Measurements from ENCODE around the gene EGFL8. TPM values are rescaled to one million over a fixed set of nuclear protein-coding genes. Genes with fewer than 3 reads are reported as not detected.

EGFL8 gene
- total RNA-seq, 1 experiment from 2014 or later, result 18.8 TPM

DNA sequence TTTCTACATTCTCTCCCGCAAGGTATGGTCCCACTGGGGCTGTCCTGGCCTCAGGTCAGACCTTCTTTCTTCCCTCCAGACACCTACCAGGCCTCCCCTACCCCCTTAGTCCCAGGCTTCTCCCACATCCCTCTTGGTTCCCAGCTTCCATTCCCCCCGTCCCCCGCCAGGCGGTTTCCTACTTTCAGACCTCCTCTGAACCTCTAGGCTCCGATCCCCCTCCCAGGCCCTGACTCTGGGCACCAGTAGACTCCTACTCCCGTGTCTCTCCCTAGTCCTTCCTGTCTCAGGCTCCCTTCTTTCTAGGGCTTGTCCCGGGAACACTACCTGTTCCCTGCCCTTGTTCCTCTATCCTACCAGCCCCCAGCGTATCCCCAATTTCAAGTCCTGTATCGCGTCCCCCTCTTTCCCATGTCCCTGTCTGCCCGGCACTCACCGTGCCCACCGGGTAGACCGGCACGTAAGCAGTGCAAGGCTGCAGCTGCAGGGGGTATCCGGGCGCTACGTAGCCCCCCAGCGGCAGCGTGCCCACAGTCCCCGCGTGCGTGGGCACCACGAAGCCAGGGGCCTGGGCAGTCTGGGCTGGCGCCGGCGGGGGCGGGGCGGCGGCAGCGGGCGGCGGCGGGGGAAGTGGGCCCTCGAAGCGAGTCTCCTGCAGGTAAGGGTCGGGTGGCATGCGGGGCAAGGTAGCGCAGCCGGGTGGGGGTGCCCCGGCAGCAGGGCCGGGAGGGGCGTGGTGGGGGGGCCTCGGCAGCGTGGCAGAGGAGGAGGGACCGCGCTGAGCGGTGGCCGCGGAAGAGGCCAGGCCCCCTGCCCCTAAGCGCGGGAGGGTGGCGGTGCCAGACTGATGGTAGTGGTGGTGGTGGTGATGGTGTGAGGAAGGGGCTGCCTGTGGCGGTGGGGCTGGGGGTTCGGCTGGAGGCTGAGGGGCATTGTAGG is 14.2 kb upstream of the EGFL8 start:
- H3K27me3 Mint-ChIP-seq (ENCODE audit: unreplicated experiment), result no peaks in the 10 kb centered on the region
- H3K4me1 Mint-ChIP-seq (ENCODE audit: low read depth, unreplicated experiment), result peaks cover 31% of the 10 kb centered on the region
- intact Hi-C loops (cut with micrococcal nuclease; ENCODE audit: unreplicated experiment), result no loop called here
- H3K9me3 Mint-ChIP-seq (ENCODE audit: low read depth, unreplicated experiment), result peaks cover 2% of the 10 kb centered on the region
- no peak overlapping the region for H3K27ac Mint-ChIP-seq (ENCODE audit: unreplicated experiment)
- no peak for TF ChIP-seq CTCF (IDR thresholded peaks at IDR 0.05; ENCODE audit: unreplicated experiment)
- BruUV-seq (replicated peaks), result no TSS peak
- DNase-seq, result no peak
- CTCF ChIA-PET, result no interaction called here
- H3K4me3 Mint-ChIP-seq (ENCODE audit: low read depth, unreplicated experiment), result no peak overlapping the region
- peaks cover 16% of the 10 kb centered on the region for H3K36me3 Mint-ChIP-seq (ENCODE audit: insufficient read depth, unreplicated experiment)

DNA sequence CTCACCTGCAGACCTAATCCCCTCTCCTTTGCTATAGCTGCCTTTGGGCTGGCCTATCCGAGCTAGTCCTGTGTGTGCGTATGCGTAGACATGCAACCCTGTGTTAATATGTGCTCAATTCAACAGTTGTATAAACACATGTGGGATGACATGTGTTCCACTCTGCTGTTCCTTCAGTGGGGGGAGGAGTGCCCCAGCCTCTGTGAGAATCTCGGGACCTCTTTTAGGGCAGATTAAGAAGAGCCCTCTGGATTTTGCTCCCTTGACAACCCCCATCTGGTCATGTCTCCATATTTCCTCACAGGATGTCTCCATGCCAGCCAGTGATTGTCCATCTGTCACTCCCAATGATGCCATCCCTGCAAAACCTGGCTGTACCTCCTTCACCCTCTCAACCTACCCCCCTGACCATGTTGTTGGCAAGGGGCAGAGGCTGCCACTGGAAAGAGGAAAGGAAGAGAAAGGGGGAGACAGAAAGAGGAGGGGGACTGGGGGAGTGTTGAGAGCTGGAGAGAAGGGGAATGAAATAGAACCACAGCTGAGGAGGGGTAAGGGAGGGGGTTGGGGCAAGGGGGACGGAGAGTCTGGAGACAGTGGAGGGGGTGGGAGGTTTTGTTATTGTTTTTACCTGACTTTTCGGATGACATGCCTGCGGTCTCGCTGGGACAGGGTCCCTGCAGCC is 13.1 kb upstream of the EGFL8 start:
- CTCF ChIA-PET, result no interaction called here
- no TSS peak for BruUV-seq (replicated peaks)

DNA sequence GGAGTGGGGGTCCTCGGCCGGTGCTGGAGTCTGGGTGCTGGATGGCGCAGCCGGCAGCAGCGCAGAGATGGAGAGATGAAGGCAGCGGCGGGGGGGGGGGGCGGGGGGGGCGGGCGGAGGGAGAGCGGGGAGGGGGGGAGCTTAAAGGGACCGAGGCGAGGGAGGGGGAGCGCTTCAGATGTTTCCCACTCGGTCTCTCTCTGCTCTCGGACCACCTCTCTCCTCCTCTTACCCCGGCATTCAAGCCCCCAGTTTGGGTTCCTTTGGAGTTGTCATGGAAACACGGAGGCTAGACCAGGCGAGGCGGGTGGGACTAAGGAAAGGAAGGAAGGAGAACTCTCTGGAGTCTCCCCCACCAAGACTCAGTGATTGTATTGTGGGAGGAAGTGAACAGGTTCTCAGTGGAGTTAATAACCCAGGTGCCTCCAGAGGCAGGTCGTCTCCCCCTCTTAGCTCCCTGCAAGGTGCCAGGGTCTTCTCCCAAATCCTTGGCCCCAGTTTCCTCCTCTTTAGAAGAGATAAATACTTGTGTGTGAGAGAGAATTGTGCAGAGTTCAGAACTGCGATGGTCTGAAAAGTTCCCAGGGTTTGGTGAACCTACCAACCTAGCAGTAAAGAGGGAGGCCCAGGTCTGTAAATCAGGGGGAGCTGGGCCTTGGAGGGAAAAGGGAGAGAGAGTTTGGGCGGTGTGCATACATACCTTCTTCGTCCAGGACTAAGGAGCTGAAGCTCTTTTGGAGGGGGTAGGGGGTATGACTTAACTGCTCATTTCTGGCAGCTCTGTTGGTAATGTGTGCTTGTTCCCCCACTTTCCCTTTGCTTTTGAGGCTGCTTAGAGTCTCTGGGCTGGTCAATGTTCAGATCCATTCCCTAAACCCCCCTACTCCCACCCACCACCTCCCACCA is 12.3 kb upstream of the EGFL8 start, which contains the start of gene PRRT1:
Gene PRRT1, minus strand, starts transcription at position 77 of the 906 bp plus-strand sequence. CDS start 112 bp downstream, outside the sequence.
- Mint-ChIP-seq H3K4me1 (ENCODE audit: low read depth, unreplicated experiment) (peaks cover 22% of the 10 kb centered on the region), H3K27ac (ENCODE audit: unreplicated experiment) (no peak within 1 kb of the TSS), H3K36me3 (ENCODE audit: insufficient read depth, unreplicated experiment) (peaks cover 16% of the 10 kb centered on the region), H3K27me3 (ENCODE audit: unreplicated experiment) (no peaks in the 10 kb centered on the region), H3K4me3 (ENCODE audit: low read depth, unreplicated experiment) (no peak within 1 kb of the TSS), H3K9me3 (ENCODE audit: low read depth, unreplicated experiment) (peaks cover 2% of the 10 kb centered on the region)
- intact Hi-C loops (cut with micrococcal nuclease; ENCODE audit: unreplicated experiment), result no loop called here
- no peak for TF ChIP-seq CTCF (IDR thresholded peaks at IDR 0.05; ENCODE audit: unreplicated experiment)
- CTCF ChIA-PET, result no interaction called here
- no peak for DNase-seq
- BruUV-seq (replicated peaks), result no TSS peak

More for the DNA sequence above, 13.1 kb upstream of the EGFL8 start:
- peaks cover 16% of the 10 kb centered on the region for H3K36me3 Mint-ChIP-seq (ENCODE audit: insufficient read depth, unreplicated experiment)
- H3K27me3 Mint-ChIP-seq (ENCODE audit: unreplicated experiment), result no peaks in the 10 kb centered on the region
- H3K9me3 Mint-ChIP-seq (ENCODE audit: low read depth, unreplicated experiment), result peaks cover 2% of the 10 kb centered on the region
- no peak for TF ChIP-seq CTCF (IDR thresholded peaks at IDR 0.05; ENCODE audit: unreplicated experiment)
- peaks cover 28% of the 10 kb centered on the region for H3K4me1 Mint-ChIP-seq (ENCODE audit: low read depth, unreplicated experiment)
- no peak overlapping the region for H3K27ac Mint-ChIP-seq (ENCODE audit: unreplicated experiment)
- DNase-seq, result no peak
- H3K4me3 Mint-ChIP-seq (ENCODE audit: low read depth, unreplicated experiment), result no peak overlapping the region
- intact Hi-C loops (cut with micrococcal nuclease; ENCODE audit: unreplicated experiment), result no loop called here
